ENCODE results near the gene AGAP1.

The AGAP1 gene

GRCh38 chr2:236093134-236093533 is 599.3 kb downstream of the AGAP1 start:
- DNase-seq (ENCODE audit: low read depth in 2 of 2), result no peak

DNA sequence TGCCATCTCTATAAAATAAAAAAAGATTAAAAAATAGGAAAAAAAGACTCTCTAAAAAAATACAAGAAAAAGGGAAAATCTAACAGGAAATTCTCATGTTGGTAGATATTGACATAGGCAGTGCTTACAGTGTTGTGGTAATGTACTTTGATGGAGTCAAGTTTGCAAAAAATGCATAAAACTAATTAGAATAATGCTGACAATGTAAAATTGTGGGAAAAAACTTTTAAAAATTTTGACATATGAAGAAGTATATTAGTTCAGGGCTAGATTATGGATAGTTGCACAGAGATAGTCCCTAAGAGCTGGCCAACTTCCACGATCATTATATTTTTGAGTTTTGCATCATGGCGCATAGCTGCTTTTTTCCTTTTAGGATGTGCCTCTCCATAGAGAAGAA is 601.7 kb downstream of the AGAP1 start:
- no peak for DNase-seq (ENCODE audit: low read depth in 2 of 2)

DNA sequence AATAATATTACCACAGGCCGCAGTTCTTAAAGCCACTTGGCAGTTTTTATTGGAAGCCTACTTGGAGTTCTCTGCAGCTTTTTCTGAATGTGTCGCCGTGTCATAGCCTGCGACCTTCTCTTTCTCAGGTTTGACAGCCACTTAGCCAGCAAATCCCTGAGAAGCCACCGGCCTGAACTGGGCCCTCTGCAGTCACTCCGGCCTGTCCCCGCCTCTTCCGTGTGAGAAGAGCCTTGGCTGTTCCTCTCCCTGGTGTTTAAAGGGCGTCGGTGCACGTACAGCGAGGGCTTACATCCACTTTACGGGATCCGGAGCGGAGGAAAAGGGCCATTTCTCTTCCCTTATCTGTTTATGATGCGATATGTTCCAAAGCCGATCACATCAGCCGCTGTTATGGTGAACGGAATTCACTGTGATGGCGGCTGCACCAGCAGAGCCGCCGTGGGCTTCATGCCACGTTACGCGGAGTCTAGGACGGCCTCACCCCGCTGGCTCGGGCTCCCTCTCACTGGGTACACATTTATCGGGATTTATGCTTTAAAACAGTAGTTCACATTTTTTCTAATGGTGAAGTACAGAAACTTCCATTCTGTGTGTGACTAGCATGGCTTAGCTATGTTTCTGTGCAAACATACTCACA is 607.6 kb downstream of the AGAP1 start:
- no peak for DNase-seq (ENCODE audit: low read depth in 2 of 2)

GRCh38 chr2:236102971-236103370 is 609.1 kb downstream of the AGAP1 start:
- no peak for DNase-seq (ENCODE audit: low read depth in 2 of 2)

DNA sequence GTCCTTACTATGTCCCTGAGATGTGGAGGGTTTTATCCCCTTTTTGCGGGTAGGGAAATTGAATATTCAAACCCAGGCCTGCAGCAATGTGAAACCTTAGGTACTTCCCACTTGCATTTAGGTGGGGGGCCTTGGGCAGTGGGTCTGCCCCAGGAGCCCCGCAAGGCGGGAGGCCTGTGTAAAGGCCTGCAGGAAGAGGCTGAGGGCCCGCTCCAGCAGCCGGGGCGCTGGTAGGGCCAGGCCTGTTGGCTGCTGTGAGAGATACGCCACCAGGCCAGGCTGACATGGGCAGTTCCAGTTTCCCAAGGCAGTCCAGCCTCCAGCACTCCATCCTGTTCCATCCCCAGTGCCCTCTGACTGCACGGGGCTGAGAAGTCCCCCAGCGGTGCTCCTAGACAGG is 610.1 kb downstream of the AGAP1 start:
- no peak for DNase-seq (ENCODE audit: low read depth in 2 of 2)

DNA sequence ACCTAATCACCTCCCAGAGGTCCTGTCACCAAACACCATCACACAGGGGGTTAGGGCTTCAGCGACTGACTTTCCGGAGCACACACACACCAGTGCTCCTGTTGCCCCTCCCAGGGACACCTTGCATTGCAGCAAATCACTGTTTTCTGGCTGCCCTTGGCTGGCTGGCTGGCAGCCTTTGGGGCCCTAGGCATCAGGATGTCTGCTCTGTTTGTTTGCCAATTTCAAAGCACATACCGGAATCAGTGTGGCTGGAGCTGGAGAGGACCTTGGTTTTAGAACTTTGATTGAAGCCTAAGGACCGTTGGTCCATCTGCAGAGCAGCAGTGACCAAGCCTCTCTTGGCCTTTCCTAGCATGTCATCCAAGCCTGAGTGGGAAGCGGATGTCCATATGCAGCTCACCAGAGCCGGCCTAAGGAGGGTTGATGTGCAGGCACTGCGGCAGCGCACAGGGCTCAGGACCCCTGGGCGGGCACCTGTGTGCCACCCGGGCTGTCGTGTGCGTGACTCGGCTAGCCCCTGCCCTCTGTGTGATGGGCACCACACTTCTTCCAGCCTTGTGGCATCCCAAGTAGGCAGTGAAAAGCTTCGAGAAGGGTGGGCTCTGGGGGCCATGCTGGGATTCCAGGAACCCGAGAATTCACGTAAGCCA is 612.2 kb downstream of the AGAP1 start:
- no peak for DNase-seq (ENCODE audit: low read depth in 2 of 2)

DNA sequence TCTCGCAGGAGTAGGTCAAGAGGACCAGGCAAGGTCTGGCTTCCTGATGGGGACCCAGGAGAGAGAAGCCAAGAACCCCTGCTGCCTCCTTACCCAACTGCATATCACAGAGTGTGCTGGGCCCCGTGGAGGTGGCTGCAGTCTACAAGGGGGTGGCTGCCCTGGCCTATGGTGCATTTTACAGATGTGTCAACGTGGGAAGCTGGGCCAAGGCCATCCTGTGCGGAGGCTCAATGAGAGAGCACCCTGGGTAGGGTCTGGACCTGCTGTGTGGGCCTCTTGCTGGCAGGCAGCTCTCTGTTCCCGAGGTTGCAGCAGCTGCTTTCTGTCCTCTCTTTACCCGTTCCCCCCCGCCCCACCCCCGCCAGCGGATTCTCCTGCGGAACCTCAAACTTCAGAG is 612.9 kb downstream of the AGAP1 start:
- DNase-seq (ENCODE audit: low read depth in 2 of 2), result no peak

DNA sequence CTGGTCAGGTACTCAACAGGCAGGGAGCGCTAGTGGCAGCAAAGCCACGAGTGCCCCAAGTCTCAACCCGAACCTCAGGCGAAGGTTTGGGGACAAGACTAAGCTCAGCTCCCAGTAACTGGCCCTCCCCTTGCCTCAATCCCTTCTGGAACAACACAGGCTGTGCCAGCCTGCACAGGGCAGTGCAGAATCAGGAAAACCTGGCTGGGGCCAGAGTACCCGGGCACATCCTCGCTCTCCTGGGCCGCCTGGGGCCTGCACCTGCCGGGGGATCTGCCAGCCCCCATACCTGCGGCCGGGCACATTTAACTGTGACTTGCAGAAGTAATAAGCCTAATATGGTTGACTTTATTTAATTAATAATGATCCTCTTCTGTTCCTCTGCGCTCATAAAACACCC is 613.7 kb downstream of the AGAP1 start:
- DNase-seq (ENCODE audit: low read depth in 2 of 2), result no peak

DNA sequence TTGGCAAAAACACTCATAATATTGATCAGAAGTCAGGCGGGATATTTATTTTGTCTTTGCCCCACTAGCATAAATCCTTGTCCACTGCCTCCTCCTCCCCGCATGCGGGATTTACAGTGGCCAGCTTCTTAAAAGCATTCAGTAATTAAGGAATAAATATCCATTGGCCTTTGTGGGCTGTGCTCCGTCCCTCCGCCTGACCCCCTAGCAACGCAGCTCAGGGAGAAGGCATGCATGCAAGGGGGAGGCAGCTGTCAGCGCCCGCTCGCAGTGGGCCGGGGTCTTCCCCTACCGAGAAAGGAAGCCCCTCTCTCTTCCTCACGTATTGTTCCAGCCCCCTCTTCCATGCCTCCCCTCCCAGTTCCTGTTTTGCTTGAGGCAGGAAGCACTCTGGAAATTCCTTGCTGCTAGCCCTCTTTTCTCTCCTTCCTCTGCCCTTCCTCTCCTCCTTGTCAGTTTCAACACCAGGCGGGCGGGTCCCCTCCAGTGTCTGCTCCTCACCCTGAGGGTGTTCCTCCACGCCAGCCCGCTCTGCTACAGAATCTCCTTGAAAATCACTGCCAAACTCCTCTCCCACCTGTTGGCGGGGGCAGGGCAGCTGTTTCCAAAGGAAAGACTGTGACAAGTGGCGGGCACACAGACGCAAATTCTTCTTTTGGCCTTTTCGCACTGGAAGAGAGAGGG is 614.2 kb downstream of the AGAP1 start:
- DNase-seq (ENCODE audit: low read depth in 2 of 2), result no peak

DNA sequence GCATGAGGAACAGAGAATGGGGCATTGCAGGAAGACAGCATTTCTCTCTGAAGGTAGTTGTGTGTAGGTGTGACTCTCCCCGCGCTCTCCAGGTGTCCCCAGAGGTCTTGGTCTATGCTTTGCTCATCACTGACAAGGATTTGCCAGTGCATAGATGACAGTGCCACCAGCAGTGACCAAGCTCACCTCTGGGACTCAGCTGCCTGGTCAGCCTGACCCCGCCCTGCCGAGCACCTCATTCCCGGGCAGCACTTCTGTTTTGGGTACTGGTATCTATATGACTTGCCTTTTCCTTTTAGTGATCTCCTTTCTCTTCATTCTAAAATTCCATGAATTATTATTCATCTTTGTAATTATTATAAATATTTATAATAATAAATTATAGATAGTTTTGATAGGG is 615.2 kb downstream of the AGAP1 start:
- DNase-seq (ENCODE audit: low read depth in 2 of 2), result no peak

DNA sequence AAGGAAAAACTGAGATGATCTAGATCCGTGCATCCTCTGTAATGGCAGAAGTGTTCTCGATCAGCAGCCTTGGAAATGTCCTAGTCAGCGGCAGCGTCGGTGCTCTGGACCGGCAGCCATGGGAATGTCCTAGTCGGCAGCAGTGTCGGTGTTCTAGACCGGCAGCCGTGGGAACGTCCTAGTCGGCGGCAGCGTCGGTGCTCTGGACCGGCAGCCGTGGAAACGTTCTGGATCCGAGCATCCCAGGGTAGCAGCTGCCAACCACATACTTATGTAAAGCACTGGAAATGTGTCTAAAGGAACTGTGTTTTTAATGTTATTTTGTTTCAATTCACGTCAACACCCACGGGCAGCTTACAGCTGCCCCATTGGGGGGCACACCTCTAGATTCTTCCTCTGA is 615.6 kb downstream of the AGAP1 start:
- no peak for DNase-seq (ENCODE audit: low read depth in 2 of 2)

GRCh38 chr2:236112466-236112865 is 618.6 kb downstream of the AGAP1 start:
- no peak for DNase-seq (ENCODE audit: low read depth in 2 of 2)

GRCh38 chr2:236113425-236113824 is 619.6 kb downstream of the AGAP1 start:
- DNase-seq (ENCODE audit: low read depth in 2 of 2), result no peak

GRCh38 chr2:236113948-236114347 is 620.1 kb downstream of the AGAP1 start:
- DNase-seq (ENCODE audit: low read depth in 2 of 2), result no peak

- DNase-seq (ENCODE audit: low read depth in 2 of 2), result no peak
Observed at GRCh38 chr2:236114959-236115358, 621.1 kb downstream of the AGAP1 start.

GRCh38 chr2:236117401-236117800 is 623.6 kb downstream of the AGAP1 start:
- no peak for DNase-seq (ENCODE audit: low read depth in 2 of 2)

DNA sequence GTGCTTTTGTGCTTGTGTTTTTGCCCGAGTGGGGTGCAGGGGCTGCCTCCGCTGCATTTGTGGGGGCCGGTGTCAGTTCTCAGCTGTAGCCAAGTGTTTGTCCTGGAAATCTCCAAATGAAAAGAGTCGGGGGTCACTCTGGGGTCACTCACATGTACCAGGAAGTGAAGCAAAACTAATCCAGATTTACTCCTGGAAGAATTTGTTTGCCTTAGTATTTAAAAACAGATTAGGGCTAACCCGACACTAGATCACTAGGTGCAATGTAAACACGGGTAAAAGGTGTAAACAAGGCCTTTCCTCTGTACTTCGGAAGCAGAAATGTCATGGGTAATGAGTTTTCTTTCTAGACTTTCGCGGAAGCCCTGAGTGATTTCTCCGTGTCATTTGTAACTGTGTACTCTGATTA is 624.0 kb downstream of the AGAP1 start:
- DNase-seq (ENCODE audit: low read depth in 2 of 2), result no peak

- no peak for DNase-seq (ENCODE audit: low read depth in 2 of 2)
Observed at GRCh38 chr2:236119003-236119402, 625.2 kb downstream of the AGAP1 start.

GRCh38 chr2:236119476-236119875 is 625.6 kb downstream of the AGAP1 start:
- DNase-seq (ENCODE audit: low read depth in 2 of 2), result no peak

GRCh38 chr2:236120141-236120601 is 626.3 kb downstream of the AGAP1 start:
- DNase-seq (ENCODE audit: low read depth in 2 of 2), result no peak

GRCh38 chr2:236120829-236121228 is 627.0 kb downstream of the AGAP1 start:
- DNase-seq (ENCODE audit: low read depth in 2 of 2), result no peak

GRCh38 chr2:236121546-236121945 is 627.7 kb downstream of the AGAP1 start:
- no peak for DNase-seq (ENCODE audit: low read depth in 2 of 2)

DNA sequence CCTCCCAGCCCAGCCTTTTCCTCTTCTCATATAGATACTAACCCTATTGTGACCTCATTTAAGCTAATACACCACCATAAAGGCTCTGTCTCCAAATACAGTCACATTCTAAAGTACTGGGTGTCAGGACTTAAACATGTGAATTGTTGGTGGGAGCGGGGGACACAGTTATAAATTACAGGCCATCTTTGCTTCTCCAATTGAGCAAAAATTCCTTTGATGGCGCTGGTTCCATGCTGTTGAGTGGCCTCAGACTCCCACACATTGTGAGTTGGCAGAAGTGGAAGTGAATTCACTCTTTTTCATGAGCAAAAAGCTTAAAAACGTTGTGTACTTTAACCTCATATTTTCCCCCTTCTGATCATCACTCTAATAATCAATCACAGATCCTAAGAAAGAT is 628.4 kb downstream of the AGAP1 start:
- no peak for DNase-seq (ENCODE audit: low read depth in 2 of 2)

All from stimulated activated CD4-positive, alpha-beta T cell treated with anti-CD3 and anti-CD28 coated beads, Interleukin-12 subunit alpha, Interleukin-12 subunit beta, amount 100 ng/mL, for 24 hours (primary cell).